Right ventricle myocardium superior (tissue), 1 donor: Measurements from ENCODE around the gene PLEKHG1. TPM values are rescaled to one million over a fixed set of nuclear protein-coding genes. Genes with fewer than 3 reads are reported as not detected.

Source experiments
- ATAC-seq: fragments of 200-7000 bp; cut with Tn5 transposase; one replicate; pipeline ENCODE4 v1.9.1; 2020; ENCODE audit warnings: mild to moderate bottlenecking; ENCODE audit not compliant: poor library complexity
- DNase-seq: peaks from one replicate; pipeline ENCODE4 v3.0.0-alpha.2; 2020
- intact Hi-C: fragments of 100-400 bp; cut with DNase I; formaldehyde crosslinking; loops from one replicate; pipeline ENCODE4 v1.11.2; 2022
- total RNA-seq: library from RNA; stranded (reverse); fragmentation: NEBNext Ultra II Directional; extraction: Animal tissue kit (Norgen Biotek cat#: 25700); gene quantifications from one replicate; pipeline ENCODE4 v1.2.1, GENCODE V29; 2021
- donor health status: DM: no; HTN: yes; CAD: no; lungs with severe emphysema.

The PLEKHG1 gene
- total RNA-seq, 1 donor from 2014 or later: 7.3 TPM

- intact Hi-C loops: no loop called here
- DNase-seq: no peak
- ATAC-seq: no peak
Measured at GRCh38 chr6:150632785-150633485, 33.2 kb downstream of the PLEKHG1 start.

DNA sequence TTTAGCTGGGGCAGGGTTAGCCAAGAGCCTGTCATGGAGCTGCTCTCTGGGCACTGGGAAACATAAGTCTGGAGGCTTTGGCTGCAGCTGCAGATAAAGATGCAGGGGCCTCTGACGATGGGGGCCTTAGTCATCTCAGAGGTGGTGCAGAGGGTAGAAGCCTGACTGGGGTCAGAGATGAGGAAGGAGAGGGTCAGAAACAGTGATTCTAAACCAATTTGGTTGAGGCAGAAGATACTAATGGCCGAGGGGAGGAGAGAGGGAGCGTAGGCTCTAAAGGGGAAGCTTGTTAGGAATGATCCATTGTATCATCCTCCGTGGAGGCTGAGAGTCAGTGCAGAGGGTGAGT is 33.8 kb downstream of the PLEKHG1 start:
- intact Hi-C loops: no loop called here
- no peak for ATAC-seq
- DNase-seq: no peak

GRCh38 chr6:150634176-150634963 is 34.7 kb downstream of the PLEKHG1 start:
- DNase-seq (no peak), ATAC-seq (no peak)
- intact Hi-C loops: no loop called here

- intact Hi-C loops: no loop called here
- no peak for ATAC-seq
Measured at GRCh38 chr6:150634964-150635292, 35.2 kb downstream of the PLEKHG1 start.

GRCh38 chr6:150635906-150636514 is 36.3 kb downstream of the PLEKHG1 start:
- ATAC-seq (no peak), DNase-seq (no peak)
- intact Hi-C loops: no loop called here

More at GRCh38 chr6:150634964-150635292, 35.2 kb downstream of the PLEKHG1 start:
- no peak for DNase-seq

DNA sequence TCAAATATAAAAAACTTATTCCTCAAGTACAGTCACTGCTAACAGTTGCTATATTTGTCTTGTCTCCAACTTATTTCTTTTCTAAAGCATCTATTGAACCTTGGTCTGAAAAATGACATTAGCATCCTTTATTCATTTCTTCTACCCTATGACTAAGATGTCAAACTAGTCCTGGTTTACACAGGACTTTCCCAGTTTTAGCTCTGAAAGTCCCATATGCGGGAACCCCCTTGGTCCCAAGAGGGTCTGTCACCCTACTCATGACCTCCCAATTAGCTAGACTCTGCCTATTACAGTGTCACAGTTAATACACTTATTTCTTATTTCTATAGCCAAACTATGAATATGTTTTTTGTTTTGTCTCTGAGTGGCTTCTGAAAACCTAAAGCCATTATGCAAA is 37.1 kb downstream of the PLEKHG1 start:
- intact Hi-C loops: no loop called here
- ATAC-seq (no peak), DNase-seq (no peak)

DNA sequence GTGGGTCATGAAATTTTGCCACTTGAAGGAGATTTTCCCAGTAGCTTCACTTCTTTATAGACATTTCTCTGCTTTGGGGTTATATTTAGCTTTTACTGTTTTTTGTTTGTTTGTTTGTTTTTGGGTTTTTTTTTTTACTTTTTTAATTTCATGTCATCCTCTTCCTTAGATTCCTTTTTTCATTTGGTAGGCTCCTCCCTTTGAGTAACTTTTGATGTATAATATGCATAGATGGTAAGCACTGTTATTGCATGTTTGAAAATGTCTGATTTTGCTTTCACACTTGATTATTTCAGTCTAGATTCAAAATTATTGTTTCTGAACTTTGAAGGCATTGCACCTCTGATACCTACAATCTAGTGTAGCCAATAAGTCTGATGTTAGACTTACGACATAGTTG is 37.6 kb downstream of the PLEKHG1 start:
- intact Hi-C loops: no loop called here
- DNase-seq (no peak), ATAC-seq (no peak)

GRCh38 chr6:150638267-150638666 is 38.6 kb downstream of the PLEKHG1 start:
- DNase-seq (no peak), ATAC-seq (no peak)
- intact Hi-C loops: no loop called here

DNA sequence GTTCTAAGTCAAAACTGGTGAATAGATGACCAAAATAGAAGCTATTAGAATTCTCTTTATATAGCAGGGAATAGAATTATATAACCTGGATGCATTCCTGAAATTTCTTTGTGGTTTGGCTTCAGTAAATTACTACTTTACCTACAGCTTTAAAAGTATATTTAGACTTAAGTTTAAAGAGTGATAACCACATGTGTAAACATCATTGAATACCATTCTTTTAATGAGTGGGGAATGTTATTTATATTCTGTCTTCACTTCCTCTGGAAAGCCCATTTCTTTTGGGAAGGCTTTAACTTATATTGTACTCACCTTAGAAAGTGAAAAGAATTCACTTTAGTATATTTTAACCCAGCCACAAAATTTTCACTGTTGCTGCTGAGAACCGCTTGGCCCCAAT is 39.1 kb downstream of the PLEKHG1 start:
- ATAC-seq (no peak), DNase-seq (no peak)
- intact Hi-C loops: no loop called here

DNA sequence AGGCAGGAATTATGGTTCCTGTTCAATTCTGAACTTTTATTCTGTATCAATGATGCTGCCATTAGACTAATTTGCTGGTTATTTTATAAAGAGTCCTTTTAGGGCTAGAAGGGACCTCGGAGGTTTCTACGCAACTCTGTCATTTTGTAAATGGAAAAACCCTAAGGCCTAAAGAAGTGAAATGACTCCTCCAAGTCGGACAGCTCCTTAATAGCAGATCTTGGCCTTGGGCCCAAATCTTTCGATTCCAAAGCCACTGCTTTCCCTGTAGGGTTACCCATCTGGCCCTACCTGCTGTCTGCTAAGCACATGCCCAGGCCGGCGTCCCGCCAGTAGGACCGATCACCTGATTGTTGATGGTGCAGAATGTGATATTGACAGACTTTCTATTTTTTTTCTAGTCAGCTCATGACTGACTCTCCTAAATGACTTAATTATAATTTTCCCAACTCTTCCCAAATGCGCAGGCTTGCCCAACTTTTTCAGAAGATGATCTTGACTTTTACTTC is 40.2 kb downstream of the PLEKHG1 start:
- intact Hi-C loops: no loop called here
- DNase-seq (no peak), ATAC-seq (no peak)

- no peak for DNase-seq
- intact Hi-C loops: no loop called here
- peak; percentile 36 for ATAC-seq
Measured at GRCh38 chr6:150640556-150641209, 41.0 kb downstream of the PLEKHG1 start.

DNA sequence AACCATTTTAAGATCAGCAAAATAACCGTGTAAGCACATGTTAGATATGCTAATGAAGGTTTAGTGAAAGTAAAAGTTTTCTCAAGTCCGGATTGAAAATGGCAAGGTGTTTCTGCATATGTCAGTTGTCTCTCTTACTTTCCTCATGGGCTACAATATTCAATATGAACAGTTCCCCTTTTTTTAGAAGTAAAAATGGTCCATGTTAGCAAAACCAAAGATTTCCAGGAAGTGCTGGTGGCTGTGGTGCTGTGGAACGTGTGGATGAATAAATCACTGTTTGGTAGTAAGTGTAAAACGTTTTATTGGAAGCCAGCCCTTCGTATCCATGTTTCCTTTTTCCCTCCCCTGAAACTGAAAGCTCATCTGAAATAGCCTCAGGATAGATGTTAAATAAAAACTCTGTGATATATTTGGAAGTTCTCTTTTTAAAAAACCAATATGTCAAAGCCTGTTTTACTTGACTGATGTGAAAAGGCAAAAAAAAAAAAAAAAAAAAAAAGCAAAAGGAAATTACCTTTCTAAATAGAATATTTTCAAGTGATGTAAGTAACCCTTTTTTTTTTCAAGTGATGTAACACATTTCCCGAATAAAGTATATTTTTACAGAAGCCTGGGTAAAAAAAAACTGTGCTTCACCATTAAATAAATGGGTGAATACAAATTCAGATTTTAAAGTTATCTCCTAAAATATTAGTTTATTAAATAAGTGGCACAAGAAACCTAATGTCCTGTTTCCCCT is 41.9 kb downstream of the PLEKHG1 start:
- ATAC-seq (peak; percentile 53), DNase-seq (no peak)
- intact Hi-C loops: no loop called here

DNA sequence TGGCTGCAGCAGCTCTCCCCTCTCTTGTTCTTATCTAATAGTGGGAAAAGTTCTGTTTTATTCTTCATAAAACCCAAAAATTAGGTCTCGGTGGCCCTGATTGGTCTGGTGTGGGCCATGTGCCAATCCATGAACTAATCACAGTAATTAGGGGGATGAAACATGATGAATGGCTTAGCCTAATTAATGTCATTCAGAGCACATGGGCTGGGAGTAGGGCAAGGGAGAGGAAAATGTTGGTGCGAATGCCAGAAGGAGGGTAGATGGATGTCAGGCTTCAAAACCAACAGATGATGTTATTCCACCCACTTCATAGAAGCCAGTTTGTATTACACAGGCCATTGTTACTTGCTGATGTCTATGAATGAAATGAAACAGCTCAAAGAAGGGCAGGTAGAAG is 46.5 kb downstream of the PLEKHG1 start:
- DNase-seq: no peak
- intact Hi-C loops: no loop called here
- no peak for ATAC-seq

DNA sequence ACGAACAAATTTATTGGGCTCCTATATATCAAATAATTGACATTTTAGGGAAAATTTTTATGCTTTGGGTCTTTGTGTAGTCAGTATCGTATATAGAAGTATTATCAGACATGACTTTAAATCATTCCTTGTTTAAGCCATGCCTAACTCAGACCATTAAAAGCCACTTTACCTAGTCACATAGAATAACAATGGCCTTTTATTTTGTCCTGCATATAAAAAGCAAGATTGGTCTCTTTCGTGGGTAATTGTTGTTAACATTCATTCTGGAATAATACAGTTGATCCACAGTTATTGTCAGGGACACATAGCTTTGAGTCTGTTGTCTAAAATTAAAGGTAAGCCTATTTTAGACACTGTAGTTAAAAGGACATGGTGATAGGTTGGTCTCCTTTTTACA is 47.4 kb downstream of the PLEKHG1 start:
- no peak for ATAC-seq
- intact Hi-C loops: no loop called here
- no peak for DNase-seq

Other genes starting within 250 kb of the PLEKHG1 start
- not detected for gene IYD, start 230.9 kb upstream of the PLEKHG1 start, total RNA-seq